ENCODE results near the gene SALL1.

SALL1 gene

DNA sequence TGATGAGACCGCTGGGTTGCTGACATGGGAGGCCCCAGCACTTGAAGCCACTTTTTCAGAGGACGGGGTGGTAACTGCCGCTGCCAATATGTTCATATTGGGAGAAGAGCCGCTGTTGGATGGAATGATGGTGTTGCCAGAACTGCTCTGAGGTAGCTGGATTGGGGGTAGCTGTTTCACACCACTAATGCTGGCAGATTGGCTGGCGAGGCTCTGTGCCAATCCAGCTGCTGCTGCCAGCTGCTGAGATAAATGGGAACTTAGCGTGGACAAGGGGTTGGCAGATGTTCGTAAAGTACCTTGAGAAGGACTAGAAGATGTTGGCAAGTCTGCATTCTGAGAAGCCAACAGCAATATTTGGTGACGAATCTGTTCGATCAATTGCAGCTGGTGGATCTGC is 10.0 kb downstream of the SALL1 start:
- TF ChIP-seq, protein P1, sequence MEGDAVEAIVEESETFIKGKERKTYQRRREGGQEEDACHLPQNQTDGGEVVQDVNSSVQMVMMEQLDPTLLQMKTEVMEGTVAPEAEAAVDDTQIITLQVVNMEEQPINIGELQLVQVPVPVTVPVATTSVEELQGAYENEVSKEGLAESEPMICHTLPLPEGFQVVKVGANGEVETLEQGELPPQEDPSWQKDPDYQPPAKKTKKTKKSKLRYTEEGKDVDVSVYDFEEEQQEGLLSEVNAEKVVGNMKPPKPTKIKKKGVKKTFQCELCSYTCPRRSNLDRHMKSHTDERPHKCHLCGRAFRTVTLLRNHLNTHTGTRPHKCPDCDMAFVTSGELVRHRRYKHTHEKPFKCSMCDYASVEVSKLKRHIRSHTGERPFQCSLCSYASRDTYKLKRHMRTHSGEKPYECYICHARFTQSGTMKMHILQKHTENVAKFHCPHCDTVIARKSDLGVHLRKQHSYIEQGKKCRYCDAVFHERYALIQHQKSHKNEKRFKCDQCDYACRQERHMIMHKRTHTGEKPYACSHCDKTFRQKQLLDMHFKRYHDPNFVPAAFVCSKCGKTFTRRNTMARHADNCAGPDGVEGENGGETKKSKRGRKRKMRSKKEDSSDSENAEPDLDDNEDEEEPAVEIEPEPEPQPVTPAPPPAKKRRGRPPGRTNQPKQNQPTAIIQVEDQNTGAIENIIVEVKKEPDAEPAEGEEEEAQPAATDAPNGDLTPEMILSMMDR (conservative IDR thresholded peaks at IDR 0.05; ENCODE audit: low read length), result no peak
- H3K4me3 ChIP-seq (ENCODE audit: low read length), result no peak overlapping the region
- no peak for DNase-seq (ENCODE audit: low read depth)

DNA sequence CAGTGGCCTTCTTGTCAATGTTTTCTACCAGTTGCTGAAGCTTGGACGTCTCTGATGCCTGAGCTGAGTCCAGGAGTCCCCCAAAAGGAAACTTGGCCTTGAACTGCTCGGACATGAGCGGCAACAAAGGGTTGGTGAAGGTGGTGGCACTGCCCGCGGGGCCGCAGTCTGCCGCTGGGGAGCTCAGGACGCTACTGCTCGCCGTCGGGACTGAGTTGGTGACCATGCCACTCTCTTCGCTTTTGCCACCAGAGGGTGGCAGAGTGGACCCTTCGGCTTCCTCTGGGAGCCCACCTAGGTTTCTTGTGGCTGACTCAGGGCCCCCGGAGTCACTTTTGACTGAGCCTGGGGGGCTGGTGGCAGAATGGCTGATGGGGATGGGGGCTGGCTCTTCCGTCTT is 11.0 kb downstream of the SALL1 start:
- no peak overlapping the region for H3K4me3 ChIP-seq (ENCODE audit: low read length)
- TF ChIP-seq, protein P1 (conservative IDR thresholded peaks at IDR 0.05; ENCODE audit: low read length), result no peak

DNA sequence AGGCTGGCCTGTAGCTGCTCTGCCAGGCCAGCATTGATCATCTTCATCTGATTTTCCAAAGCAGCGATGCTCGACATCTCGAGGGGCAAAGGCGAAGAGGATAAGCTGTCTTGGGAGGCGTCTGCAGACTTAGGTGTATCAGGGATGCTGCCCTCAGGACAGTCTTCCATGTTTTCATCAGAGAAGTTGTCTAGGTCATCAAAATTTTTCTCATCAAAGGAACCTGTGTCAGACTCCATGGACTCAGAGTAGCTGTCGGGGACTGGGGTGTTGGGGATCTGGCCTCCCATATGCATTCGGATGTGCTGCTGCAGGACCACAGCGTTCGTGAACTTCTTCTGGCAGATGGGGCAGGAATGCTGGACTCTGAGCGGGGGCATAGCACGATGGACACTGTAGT is 11.5 kb downstream of the SALL1 start:
- H3K4me3 ChIP-seq (ENCODE audit: low read length), result no peak overlapping the region
- DNase-seq (ENCODE audit: low read depth), result no peak
- TF ChIP-seq, protein P1 (conservative IDR thresholded peaks at IDR 0.05; ENCODE audit: low read length), result no peak

More for the DNA sequence above, 11.0 kb downstream of the SALL1 start:
- DNase-seq (ENCODE audit: low read depth), result no peak

DNA sequence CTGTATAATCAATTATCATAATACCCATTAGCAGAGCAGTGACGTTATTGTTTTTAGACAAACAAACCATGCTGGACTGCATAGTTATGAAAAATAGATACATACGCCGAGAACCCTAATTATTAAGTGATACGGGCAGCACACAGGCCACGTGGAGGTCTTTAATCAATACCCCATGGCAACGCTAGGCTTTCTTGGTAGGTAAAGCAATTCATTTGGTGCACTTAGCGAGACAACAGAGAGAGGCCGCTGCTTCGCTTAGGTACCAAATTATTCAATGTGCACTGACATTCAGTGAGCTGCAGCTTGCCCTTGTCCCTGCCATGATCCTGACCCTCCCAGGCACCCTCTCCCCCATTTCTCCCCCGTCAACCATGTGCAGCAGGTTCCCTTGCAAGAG is 12.9 kb downstream of the SALL1 start:
- H3K4me3 ChIP-seq (ENCODE audit: low read length), result no peak overlapping the region
- TF ChIP-seq, protein P1 (conservative IDR thresholded peaks at IDR 0.05; ENCODE audit: low read length), result no peak
- DNase-seq (ENCODE audit: low read depth), result no peak

DNA sequence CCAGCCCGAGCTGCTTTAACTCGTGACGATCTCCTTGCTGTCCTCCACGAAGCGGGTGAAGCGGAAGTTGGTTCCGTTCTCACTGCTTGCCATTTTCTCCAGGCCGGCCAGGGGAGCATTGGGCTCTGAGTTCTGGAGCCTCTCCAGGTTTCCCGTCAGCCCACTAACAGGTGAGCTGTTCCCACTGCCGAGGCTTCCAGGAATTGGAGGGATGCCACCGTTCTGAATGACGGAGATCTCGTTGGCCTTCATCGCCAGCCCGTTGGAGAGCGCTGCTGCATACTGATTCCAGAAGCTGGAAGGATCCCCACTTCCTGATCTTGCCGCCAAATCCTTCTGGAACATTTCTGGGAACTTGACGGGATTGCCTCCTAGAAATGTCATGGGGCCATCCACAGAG is 14.0 kb downstream of the SALL1 start:
- H3K4me3 ChIP-seq (ENCODE audit: low read length), result no peak overlapping the region
- no peak for DNase-seq (ENCODE audit: low read depth)
- TF ChIP-seq, protein P1 (conservative IDR thresholded peaks at IDR 0.05; ENCODE audit: low read length), result no peak

DNA sequence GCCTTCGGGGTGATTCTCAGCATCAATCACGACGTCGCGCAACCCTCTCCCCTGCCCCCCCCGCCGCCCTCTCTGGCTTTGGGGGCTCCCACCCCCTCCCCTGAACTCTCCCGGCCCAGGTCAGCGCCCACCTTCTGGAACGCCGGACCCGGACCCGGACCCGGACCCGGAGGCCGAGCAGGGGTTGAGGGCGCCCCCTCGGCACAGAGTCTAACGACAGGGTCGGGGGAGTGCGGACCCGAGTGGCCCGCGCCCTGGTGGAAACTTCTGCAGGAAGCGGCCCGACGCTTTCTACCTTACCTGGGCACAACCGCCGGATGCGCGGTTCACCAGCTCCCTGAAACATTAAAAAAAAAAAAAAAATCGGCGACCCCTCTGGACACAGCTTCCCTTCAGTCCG is 16.2 kb downstream of the SALL1 start:
- H3K4me3 ChIP-seq (ENCODE audit: low read length), result peak overlapping the region; percentile 46
- no peak for DNase-seq (ENCODE audit: low read depth)
- TF ChIP-seq, protein P1 (conservative IDR thresholded peaks at IDR 0.05; ENCODE audit: low read length), result no peak

DNA sequence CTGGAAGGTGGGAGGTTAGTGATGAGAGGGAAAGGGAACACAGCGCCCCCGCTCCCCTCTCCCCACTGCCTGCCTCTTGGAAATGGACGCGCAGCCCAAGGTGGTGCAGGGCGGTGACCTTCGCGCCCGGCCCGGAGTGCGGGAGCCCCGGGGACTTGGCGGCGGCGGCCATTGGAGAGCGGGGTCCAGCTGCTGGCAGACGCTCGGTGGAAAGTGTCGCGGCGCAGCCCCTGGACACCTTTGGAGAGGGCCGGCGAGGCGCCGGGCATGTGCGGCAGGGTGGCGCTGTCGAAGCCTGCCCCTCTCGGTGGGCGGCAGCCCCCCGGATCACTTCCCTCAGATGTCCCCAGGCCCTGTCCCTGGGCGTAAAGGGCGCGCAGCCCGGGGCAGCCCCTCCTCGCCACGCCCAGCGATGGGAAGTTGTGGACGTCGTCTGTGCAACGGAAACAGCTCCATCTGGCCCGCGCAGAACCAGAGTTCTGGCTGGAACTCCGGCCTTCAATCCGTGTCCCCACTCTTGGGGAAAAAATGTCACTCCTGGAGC is 16.7 kb downstream of the SALL1 start:
- no peak for DNase-seq (ENCODE audit: low read depth)
- peak overlapping the region; percentile 46 for H3K4me3 ChIP-seq (ENCODE audit: low read length)
- TF ChIP-seq, protein P1 (conservative IDR thresholded peaks at IDR 0.05; ENCODE audit: low read length), result no peak

Measured in AG10803 (cell line).